ENCODE measurements around the gene ZNF839. TPM values are rescaled to one million over a fixed set of nuclear protein-coding genes. Genes with fewer than 3 reads are reported as not detected.
"Not testable (repeated sequence)": the region's sequence is repeated elsewhere in the genome, so short reads cannot be mapped to it uniquely, and the experiment has no call there.

Gene ZNF839
- total RNA-seq, 5 donors from 2014 or later (not counting 1 experiment from before 2014, with no cell fraction given): 17.9 to 24.6 (median 19.9) TPM

- H3K4me1 Mint-ChIP-seq: peaks cover 25 to 40% (median 36%) of the 10 kb centered on the region in 3 donors
- Histone ChIP-seq H3K36me3 (ENCODE audit: control insufficient read depth in 2 of 2, extremely low read depth in 1 of 2, insufficient read depth in 1 of 2, low read length in 1 of 2) (peaks cover 3 to 4% of the 10 kb centered on the region in 2 donors), H3K27ac (ENCODE audit: low read length) (no peak overlapping the region), H3K4me3 (ENCODE audit: control insufficient read depth in 1 of 2, extremely low read depth in 1 of 2, low read length in 1 of 2) (no peak overlapping the region), H3K9me3 (no peaks in the 10 kb centered on the region), H3K27me3 (replicated peaks in 1 of 2; ENCODE audit: control insufficient read depth in 2 of 2, extremely low read depth in 1 of 2, insufficient read depth in 2 of 2, low read length in 1 of 2) (no peaks in the 10 kb centered on the region), H3K4me1 (ENCODE audit: control insufficient read depth in 1 of 2, extremely low read depth in 1 of 2, insufficient read depth in 2 of 2, low read length in 2 of 2) (peaks cover 20 to 24% of the 10 kb centered on the region in 2 experiments)
- H3K27me3 Mint-ChIP-seq: no peaks in the 10 kb centered on the region
- no peak for ATAC-seq (replicated peaks in 1 of 4)
- 58% methylated on average over 4 of the region's 8 CpGs for WGBS (ENCODE audit: insufficient coverage)
- POLR2A ChIA-PET: no interaction called here
- H3K4me3 Mint-ChIP-seq: no peak overlapping the region
- CTCF ChIA-PET: no interaction called here
- H3K36me3 Mint-ChIP-seq: peaks cover 4% of the 10 kb centered on the region
- DNase-seq: peak in 6 of 35 experiments; percentile 8 to 49 (median 16)
- no peaks in the 10 kb centered on the region for H3K9me3 Mint-ChIP-seq
- H3K27ac Mint-ChIP-seq: peak overlapping the region; percentile 36 to 43
Observed at GRCh38 chr14:102323102-102323501, 3.6 kb downstream of the ZNF839 start.

- ATAC-seq (replicated peaks in 1 of 4) (no peak), DNase-seq (no peak)
- Mint-ChIP-seq H3K4me1 (peaks cover 8 to 22% (median 17%) of the 10 kb centered on the region in 3 donors), H3K27me3 (no peaks in the 10 kb centered on the region), H3K36me3 (peaks cover 7% of the 10 kb centered on the region), H3K27ac (no peak overlapping the region), H3K4me3 (no peak overlapping the region), H3K9me3 (no peaks in the 10 kb centered on the region)
- Histone ChIP-seq H3K36me3 (ENCODE audit: control insufficient read depth in 2 of 2, extremely low read depth in 1 of 2, insufficient read depth in 1 of 2, low read length in 1 of 2) (peaks cover 3 to 4% of the 10 kb centered on the region in 2 donors), H3K4me3 (ENCODE audit: control insufficient read depth in 1 of 2, extremely low read depth in 1 of 2, low read length in 1 of 2) (no peak overlapping the region), H3K4me1 (ENCODE audit: control insufficient read depth in 1 of 2, extremely low read depth in 1 of 2, insufficient read depth in 2 of 2, low read length in 2 of 2) (peaks cover under 1 to 3% of the 10 kb centered on the region in 2 experiments), H3K27me3 (replicated peaks in 1 of 2; ENCODE audit: control insufficient read depth in 2 of 2, extremely low read depth in 1 of 2, insufficient read depth in 2 of 2, low read length in 1 of 2) (no peaks in the 10 kb centered on the region), H3K27ac (ENCODE audit: low read length) (no peak overlapping the region), H3K9me3 (no peaks in the 10 kb centered on the region)
- CTCF ChIA-PET: interaction anchor here in 1 of 2 donors (0.6 kb wide), 1 partner anchor 65 kb away, joined by 3 read pairs; no protein-coding TSS in a partner anchor
- WGBS (ENCODE audit: insufficient coverage): 94% methylated on average over 8 of the region's 9 CpGs
- POLR2A ChIA-PET: no interaction called here
Observed at GRCh38 chr14:102325791-102326345, 6.3 kb downstream of the ZNF839 start.

- H3K36me3 ChIP-seq (ENCODE audit: control insufficient read depth in 2 of 2, extremely low read depth in 1 of 2, insufficient read depth in 1 of 2, low read length in 1 of 2): peaks cover 4 to 5% of the 10 kb centered on the region in 2 donors
- no peaks in the 10 kb centered on the region for H3K4me1 ChIP-seq (ENCODE audit: control insufficient read depth in 1 of 2, extremely low read depth in 1 of 2, insufficient read depth in 2 of 2, low read length in 2 of 2)
- DNase-seq: no peak
- no peaks in the 10 kb centered on the region for H3K9me3 ChIP-seq
- H3K4me1 Mint-ChIP-seq: peaks cover 2 to 16% (median 11%) of the 10 kb centered on the region in 3 donors
- no peak overlapping the region for H3K27ac ChIP-seq (ENCODE audit: low read length)
- H3K27me3 Mint-ChIP-seq: no peaks in the 10 kb centered on the region
- ATAC-seq (replicated peaks in 1 of 4): no peak
- H3K36me3 Mint-ChIP-seq: peaks cover 7% of the 10 kb centered on the region
- H3K9me3 Mint-ChIP-seq: no peaks in the 10 kb centered on the region
- POLR2A ChIA-PET: no interaction called here
- H3K4me3 ChIP-seq (ENCODE audit: control insufficient read depth in 1 of 2, extremely low read depth in 1 of 2, low read length in 1 of 2): no peak overlapping the region
- CTCF ChIA-PET: interaction anchor here in 1 of 2 donors (0.6 kb wide), 1 partner anchor 40 kb away, joined by 3 read pairs; no protein-coding TSS in a partner anchor
- 100% methylated on average over 13 of the region's 14 CpGs for WGBS (ENCODE audit: insufficient coverage)
- no peak overlapping the region for H3K4me3 Mint-ChIP-seq
- H3K27ac Mint-ChIP-seq: no peak overlapping the region
- no peaks in the 10 kb centered on the region for H3K27me3 ChIP-seq (replicated peaks in 1 of 2; ENCODE audit: control insufficient read depth in 2 of 2, extremely low read depth in 1 of 2, insufficient read depth in 2 of 2, low read length in 1 of 2)
Observed at GRCh38 chr14:102326583-102326982, 7.0 kb downstream of the ZNF839 start.

GRCh38 chr14:102329381-102329780, 9.8 kb downstream of the ZNF839 start:
- POLR2A ChIA-PET; H3K4me1 Mint-ChIP-seq; H3K4me3 ChIP-seq (ENCODE audit: control insufficient read depth in 1 of 2, extremely low read depth in 1 of 2, low read length in 1 of 2); H3K27ac Mint-ChIP-seq; H3K9me3 ChIP-seq; H3K27ac ChIP-seq (ENCODE audit: low read length); H3K27me3 Mint-ChIP-seq; H3K27me3 ChIP-seq (replicated peaks in 1 of 2; ENCODE audit: control insufficient read depth in 2 of 2, extremely low read depth in 1 of 2, insufficient read depth in 2 of 2, low read length in 1 of 2); DNase-seq; H3K4me3 Mint-ChIP-seq; H3K4me1 ChIP-seq (ENCODE audit: control insufficient read depth in 1 of 2, extremely low read depth in 1 of 2, insufficient read depth in 2 of 2, low read length in 2 of 2); H3K9me3 Mint-ChIP-seq; ATAC-seq (replicated peaks in 1 of 4): not testable (repeated sequence)
- H3K36me3 Mint-ChIP-seq: peaks cover 17% of the 10 kb centered on the region
- CTCF ChIA-PET: interaction anchor here in 1 of 2 donors (0.6 kb wide), 1 partner anchor 232 kb away, joined by 5 read pairs; no protein-coding TSS in a partner anchor
- peaks cover 0 to 19% of the 10 kb centered on the region in 2 donors for H3K36me3 ChIP-seq (ENCODE audit: control insufficient read depth in 2 of 2, extremely low read depth in 1 of 2, insufficient read depth in 1 of 2, low read length in 1 of 2)
- WGBS (ENCODE audit: insufficient coverage): 90% methylated on average over 3 of the region's 6 CpGs

DNA sequence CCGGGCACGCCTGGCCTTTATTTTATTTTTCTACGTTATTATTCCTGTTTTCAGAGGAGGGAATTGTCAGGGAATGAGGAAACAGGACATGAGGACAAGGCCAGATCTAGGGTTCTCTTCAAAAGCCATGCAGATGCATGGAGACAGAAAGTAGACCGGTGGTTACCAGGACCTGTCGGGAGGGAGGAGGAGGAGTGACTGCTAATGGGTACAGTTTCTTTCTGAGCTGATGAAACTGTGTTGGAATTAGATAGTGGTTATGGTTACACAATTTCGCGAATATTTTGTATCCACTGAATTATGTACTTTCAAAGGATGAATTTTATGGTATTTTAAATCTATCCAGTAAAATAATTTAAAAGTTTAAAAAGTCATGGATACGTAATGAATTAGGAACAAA, 11.3 kb downstream of the ZNF839 start:
- no peak overlapping the region for H3K27ac ChIP-seq (ENCODE audit: low read length)
- POLR2A ChIA-PET: no interaction called here
- Mint-ChIP-seq H3K4me3 (no peak overlapping the region), H3K36me3 (peaks cover 24% of the 10 kb centered on the region), H3K27ac (no peak overlapping the region), H3K4me1 (peaks cover 0 to 6% (median 0%) of the 10 kb centered on the region in 3 donors), H3K9me3 (no peaks in the 10 kb centered on the region), H3K27me3 (no peaks in the 10 kb centered on the region)
- ATAC-seq (replicated peaks in 1 of 4): no peak
- WGBS (ENCODE audit: insufficient coverage): 96% methylated on average over 5 of the region's 8 CpGs
- no peaks in the 10 kb centered on the region for H3K27me3 ChIP-seq (replicated peaks in 1 of 2; ENCODE audit: control insufficient read depth in 2 of 2, extremely low read depth in 1 of 2, insufficient read depth in 2 of 2, low read length in 1 of 2)
- peaks cover 5 to 31% of the 10 kb centered on the region in 2 donors for H3K36me3 ChIP-seq (ENCODE audit: control insufficient read depth in 2 of 2, extremely low read depth in 1 of 2, insufficient read depth in 1 of 2, low read length in 1 of 2)
- H3K4me3 ChIP-seq (ENCODE audit: control insufficient read depth in 1 of 2, extremely low read depth in 1 of 2, low read length in 1 of 2): no peak overlapping the region
- CTCF ChIA-PET: no interaction called here
- no peaks in the 10 kb centered on the region for H3K9me3 ChIP-seq
- no peaks in the 10 kb centered on the region for H3K4me1 ChIP-seq (ENCODE audit: control insufficient read depth in 1 of 2, extremely low read depth in 1 of 2, insufficient read depth in 2 of 2, low read length in 2 of 2)
- no peak for DNase-seq

DNA sequence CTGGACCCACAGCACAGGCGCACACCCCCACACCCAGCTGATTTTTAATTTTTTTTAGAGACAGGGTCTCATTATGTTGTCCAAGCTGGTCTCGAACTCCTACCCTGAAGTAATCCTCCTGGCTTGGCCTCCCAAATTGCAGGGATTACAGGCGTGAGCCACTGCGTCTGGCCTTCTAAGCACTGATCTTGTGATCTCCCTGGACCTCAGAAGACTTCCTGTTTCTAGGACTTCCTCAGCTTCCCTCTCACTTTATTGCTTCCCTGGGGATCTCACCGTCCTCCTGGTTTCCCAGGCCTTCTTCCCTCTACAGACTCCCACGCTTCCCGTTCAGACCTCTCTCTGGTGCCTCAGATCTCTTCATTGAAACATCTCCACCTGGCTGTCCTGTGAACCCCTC, 13.8 kb downstream of the ZNF839 start:
- ChIA-PET CTCF (interaction anchor here in 1 of 2 donors (0.5 kb wide), 1 partner anchor 1031 kb away, joined by 3 read pairs; no protein-coding TSS in a partner anchor), POLR2A (no interaction called here)
- H3K9me3 ChIP-seq: no peaks in the 10 kb centered on the region
- DNase-seq: no peak
- H3K4me3 ChIP-seq (ENCODE audit: control insufficient read depth in 1 of 2, extremely low read depth in 1 of 2, low read length in 1 of 2): no peak overlapping the region
- no peak for ATAC-seq (replicated peaks in 1 of 4)
- peaks cover 11 to 45% of the 10 kb centered on the region in 2 donors for H3K36me3 ChIP-seq (ENCODE audit: control insufficient read depth in 2 of 2, extremely low read depth in 1 of 2, insufficient read depth in 1 of 2, low read length in 1 of 2)
- no peaks in the 10 kb centered on the region for H3K27me3 ChIP-seq (replicated peaks in 1 of 2; ENCODE audit: control insufficient read depth in 2 of 2, extremely low read depth in 1 of 2, insufficient read depth in 2 of 2, low read length in 1 of 2)
- no peaks in the 10 kb centered on the region for H3K4me1 ChIP-seq (ENCODE audit: control insufficient read depth in 1 of 2, extremely low read depth in 1 of 2, insufficient read depth in 2 of 2, low read length in 2 of 2)
- H3K4me1 Mint-ChIP-seq: peaks cover 0 to 6% (median 0%) of the 10 kb centered on the region in 3 donors
- no peaks in the 10 kb centered on the region for H3K27me3 Mint-ChIP-seq
- peaks cover 27% of the 10 kb centered on the region for H3K36me3 Mint-ChIP-seq
- H3K27ac Mint-ChIP-seq: peak overlapping the region in 1 of 2 donors; percentile 46
- 89% methylated on average over 7 of the region's 7 CpGs for WGBS (ENCODE audit: insufficient coverage)
- H3K27ac ChIP-seq (ENCODE audit: low read length): no peak overlapping the region
- H3K4me3 Mint-ChIP-seq: no peak overlapping the region
- H3K9me3 Mint-ChIP-seq: no peaks in the 10 kb centered on the region
